GM15510 (cell line): ENCODE results near the gene FOXJ1.

Experiments used
- POLR2A ChIP-seq: IDR thresholded peaks from 3 replicates; pipeline ENCODE4 v1.6.1; 2011; ENCODE audit warnings: borderline replicate concordance; ENCODE audit not compliant: insufficient read length; ENCODE audit errors: extremely low read depth

FOXJ1 gene

GRCh38 chr17:76138896-76139752 lies 1.9 kb downstream of the FOXJ1 start:
- no peak for TF ChIP-seq POLR2A

GRCh38 chr17:76138234-76138895 lies 2.7 kb downstream of the FOXJ1 start:
- TF ChIP-seq POLR2A: no peak

GRCh38 chr17:76137351-76138233 lies 3.5 kb downstream of the FOXJ1 start:
- TF ChIP-seq POLR2A: no peak

- TF ChIP-seq POLR2A: no peak
Measured at GRCh38 chr17:76137001-76137350, 4.1 kb downstream of the FOXJ1 start.

GRCh38 chr17:76136276-76137000 lies 4.6 kb downstream of the FOXJ1 start:
- no peak for TF ChIP-seq POLR2A

- no peak for TF ChIP-seq POLR2A
Measured at GRCh38 chr17:76135810-76136188, 5.2 kb downstream of the FOXJ1 start.

GRCh38 chr17:76134911-76135809 lies 5.9 kb downstream of the FOXJ1 start:
- TF ChIP-seq POLR2A: no peak

- TF ChIP-seq POLR2A: no peak
Measured at GRCh38 chr17:76132574-76133338, 8.3 kb downstream of the FOXJ1 start.

GRCh38 chr17:76131692-76132573 lies 9.1 kb downstream of the FOXJ1 start:
- no peak for TF ChIP-seq POLR2A

- no peak for TF ChIP-seq POLR2A
Measured at GRCh38 chr17:76131051-76131691, 9.9 kb downstream of the FOXJ1 start.

GRCh38 chr17:76130473-76130872 lies 10.6 kb downstream of the FOXJ1 start:
- TF ChIP-seq POLR2A: no peak
